Liver (tissue), 9 donors: ENCODE data around the gene EEIG1. TPM values are rescaled to one million over a fixed set of nuclear protein-coding genes. Genes with fewer than 3 reads are reported as not detected.

ENCODE experiments used
- DNase-seq: peaks from one replicate; pipeline ENCODE4 v3.0.0-alpha.2; 2017; ENCODE audit warnings: low spot score
- H3K27ac ChIP-seq, 2 donors: one replicate each; pipeline ENCODE4 v1.7.0; 2013; ENCODE audit warnings: inconsistent platforms in 2 of 2, low read length in 2 of 2, control low read depth in 1 of 2, low read depth in 1 of 2, mild to moderate bottlenecking in 1 of 2
- H3K27me3 ChIP-seq, 4 donors: one replicate each; pipeline versions ENCODE4 v1.6.1 to v1.7.0; 2013; ENCODE audit warnings: low read length in 3 of 4, inconsistent platforms in 1 of 4, mild to moderate bottlenecking in 1 of 4, moderate library complexity in 1 of 4; ENCODE audit not compliant: control insufficient read depth in 4 of 4, insufficient read depth in 4 of 4
- H3K36me3 ChIP-seq, 4 donors: one replicate each; pipeline versions ENCODE4 v1.6.1 to v1.7.0; 2013; ENCODE audit warnings: low read length in 3 of 4, mild to moderate bottlenecking in 3 of 4, low read depth in 1 of 4, moderate library complexity in 1 of 4; ENCODE audit not compliant: control insufficient read depth in 4 of 4, insufficient read depth in 3 of 4
- H3K4me1 ChIP-seq, 4 donors: one replicate each; pipeline versions ENCODE4 v1.6.1 to v1.7.0; 2013; ENCODE audit warnings: low read length in 3 of 4, mild to moderate bottlenecking in 3 of 4, moderate library complexity in 1 of 4; ENCODE audit not compliant: control insufficient read depth in 4 of 4, insufficient read depth in 4 of 4
- H3K4me3 ChIP-seq, 3 donors: one replicate each; pipeline versions ENCODE4 v1.6.1 to v1.7.0; 2013; ENCODE audit warnings: low read length in 3 of 3, control low read depth in 1 of 3, low read depth in 1 of 3, mild to moderate bottlenecking in 1 of 3
- H3K9ac ChIP-seq, 2 donors: one replicate each; pipeline ENCODE4 v1.7.0; 2013; ENCODE audit warnings: low read length in 2 of 2, mild to moderate bottlenecking in 2 of 2, moderate library complexity in 2 of 2, control low read depth in 1 of 2, low read depth in 1 of 2
- H3K9me3 ChIP-seq, 4 donors: one replicate each; pipeline versions ENCODE4 v1.6.1 to v1.7.0; 2013; ENCODE audit warnings: low read length in 3 of 4; ENCODE audit not compliant: control insufficient read depth in 4 of 4
- FOXA1 ChIP-seq: IDR thresholded peaks from 2 replicates; pipeline ENCODE4 v1.6.1; 2016; ENCODE audit warnings: antibody characterized with exemption
- FOXA2 ChIP-seq: IDR thresholded peaks from 2 replicates; pipeline ENCODE4 v1.6.1; 2016; ENCODE audit warnings: antibody characterized with exemption
- HNF4G ChIP-seq: IDR thresholded peaks from 2 replicates; pipeline ENCODE4 v1.6.1; 2016; ENCODE audit warnings: antibody characterized with exemption
- JUND ChIP-seq, 2 donors: IDR thresholded peaks; 2 replicates each; pipeline ENCODE4 v1.6.1; 2016; ENCODE audit warnings: antibody characterized with exemption in 2 of 2
- TAF1 ChIP-seq: conservative IDR thresholded peaks from 2 replicates; pipeline ENCODE4 v1.6.1; 2016; ENCODE audit warnings: antibody characterized with exemption, mild to moderate bottlenecking
- YY1 ChIP-seq: IDR thresholded peaks from 2 replicates; pipeline ENCODE4 v1.6.1; 2016; ENCODE audit warnings: antibody characterized with exemption, mild to moderate bottlenecking
- WGBS: extraction: QIAGEN DNeasy Blood & Tissue Kit; methylation state at CpG from one replicate; pipeline ENCODE4 v1.1.7; 2013; 5-methylcytosine and 5-hydroxymethylcytosine counted together
- polyA plus RNA-seq, 2 donors: library from polyadenylated mRNA; stranded (reverse) in 1 of 2; unstranded in 1 of 2; fragments of 200-250 nt in 1 of 2; fragments of >200 nt in 1 of 2; fragmentation: Nextera tagmentation in 1 of 2; extraction: Ambion mirVana in 1 of 2; gene quantifications; one replicate each; pipeline versions ENCODE4 v1.2.1 to v1.2.3, GENCODE V29; 2013 to 2015
- total RNA-seq, 2 donors: library from RNA; depleted of rRNA; stranded (reverse); fragments of >200 nt; gene quantifications; one replicate each; pipeline ENCODE4 v1.2.3, GENCODE V29; 2014
- TF ChIP-seq, protein P1 (sequence below): IDR thresholded peaks from 2 replicates; pipeline ENCODE4 v1.6.1; 2016; ENCODE audit warnings: antibody characterized with exemption
- TF ChIP-seq, protein P2 (sequence below): fragments of 150-350 bp; IDR thresholded peaks from 2 replicates; pipeline ENCODE4 v1.5.1; 2017; ENCODE audit warnings: improper control_type of control experiment, low read depth, low read length; ENCODE audit not compliant: missing input control
- TF ChIP-seq, protein P3 (sequence below): IDR thresholded peaks from 2 replicates; pipeline ENCODE4 v1.6.1; 2016; ENCODE audit warnings: antibody characterized with exemption, mild to moderate bottlenecking
- TF ChIP-seq, protein P4 (sequence below): IDR thresholded peaks from 2 replicates; pipeline ENCODE4 v1.6.1; 2016; ENCODE audit warnings: antibody characterized with exemption
- donor health status: healthy.
- donor health status: healthy.
- donor health status: healthy.
- donor health status: healthy.
- donor health status: healthy.

EEIG1 gene
- total and polyA plus RNA-seq, 4 donors = 4.9 to 14.3 (median 8.9) TPM

DNA sequence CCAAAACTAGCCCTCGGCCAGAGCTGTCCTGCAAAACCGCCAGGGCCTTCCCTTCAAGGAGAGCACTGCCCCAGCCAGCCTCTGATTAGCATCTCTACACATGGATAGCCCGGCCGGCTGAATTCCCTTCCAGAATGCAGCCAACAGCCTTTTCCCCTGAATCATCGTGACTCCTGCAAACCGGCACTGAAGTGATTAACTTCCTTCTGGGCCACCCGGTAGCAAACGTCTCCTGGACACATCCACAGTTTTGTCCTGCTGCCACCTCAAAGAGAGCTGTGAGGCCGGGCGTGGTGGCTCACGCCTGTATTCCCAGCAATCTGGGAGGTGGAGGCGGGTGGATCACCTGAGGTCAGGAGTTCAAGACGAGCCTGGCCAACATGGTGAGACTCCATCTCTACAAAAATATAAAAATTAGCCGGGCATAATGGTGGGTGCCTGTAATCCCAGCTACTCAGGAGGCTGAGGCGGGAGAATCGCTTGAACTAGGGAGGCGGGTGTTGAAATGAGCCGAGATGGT is 21.1 kb upstream of the EEIG1 start:
- H3K4me3 ChIP-seq = no peak overlapping the region
- H3K27ac ChIP-seq = peak overlapping the region in 1 of 2 donors; percentile 25
- TF ChIP-seq FOXA2 (no peak), FOXA1 (no peak), TAF1 (no peak), HNF4G (no peak), JUND (IDR thresholded peaks at IDR 0.05) (no peak), YY1 (no peak)
- TF ChIP-seq, protein P1, sequence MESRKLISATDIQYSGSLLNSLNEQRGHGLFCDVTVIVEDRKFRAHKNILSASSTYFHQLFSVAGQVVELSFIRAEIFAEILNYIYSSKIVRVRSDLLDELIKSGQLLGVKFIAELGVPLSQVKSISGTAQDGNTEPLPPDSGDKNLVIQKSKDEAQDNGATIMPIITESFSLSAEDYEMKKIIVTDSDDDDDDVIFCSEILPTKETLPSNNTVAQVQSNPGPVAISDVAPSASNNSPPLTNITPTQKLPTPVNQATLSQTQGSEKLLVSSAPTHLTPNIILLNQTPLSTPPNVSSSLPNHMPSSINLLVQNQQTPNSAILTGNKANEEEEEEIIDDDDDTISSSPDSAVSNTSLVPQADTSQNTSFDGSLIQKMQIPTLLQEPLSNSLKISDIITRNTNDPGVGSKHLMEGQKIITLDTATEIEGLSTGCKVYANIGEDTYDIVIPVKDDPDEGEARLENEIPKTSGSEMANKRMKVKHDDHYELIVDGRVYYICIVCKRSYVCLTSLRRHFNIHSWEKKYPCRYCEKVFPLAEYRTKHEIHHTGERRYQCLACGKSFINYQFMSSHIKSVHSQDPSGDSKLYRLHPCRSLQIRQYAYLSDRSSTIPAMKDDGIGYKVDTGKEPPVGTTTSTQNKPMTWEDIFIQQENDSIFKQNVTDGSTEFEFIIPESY = no peak
- TF ChIP-seq, protein P2, sequence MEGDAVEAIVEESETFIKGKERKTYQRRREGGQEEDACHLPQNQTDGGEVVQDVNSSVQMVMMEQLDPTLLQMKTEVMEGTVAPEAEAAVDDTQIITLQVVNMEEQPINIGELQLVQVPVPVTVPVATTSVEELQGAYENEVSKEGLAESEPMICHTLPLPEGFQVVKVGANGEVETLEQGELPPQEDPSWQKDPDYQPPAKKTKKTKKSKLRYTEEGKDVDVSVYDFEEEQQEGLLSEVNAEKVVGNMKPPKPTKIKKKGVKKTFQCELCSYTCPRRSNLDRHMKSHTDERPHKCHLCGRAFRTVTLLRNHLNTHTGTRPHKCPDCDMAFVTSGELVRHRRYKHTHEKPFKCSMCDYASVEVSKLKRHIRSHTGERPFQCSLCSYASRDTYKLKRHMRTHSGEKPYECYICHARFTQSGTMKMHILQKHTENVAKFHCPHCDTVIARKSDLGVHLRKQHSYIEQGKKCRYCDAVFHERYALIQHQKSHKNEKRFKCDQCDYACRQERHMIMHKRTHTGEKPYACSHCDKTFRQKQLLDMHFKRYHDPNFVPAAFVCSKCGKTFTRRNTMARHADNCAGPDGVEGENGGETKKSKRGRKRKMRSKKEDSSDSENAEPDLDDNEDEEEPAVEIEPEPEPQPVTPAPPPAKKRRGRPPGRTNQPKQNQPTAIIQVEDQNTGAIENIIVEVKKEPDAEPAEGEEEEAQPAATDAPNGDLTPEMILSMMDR = no peak
- TF ChIP-seq, protein P3, sequence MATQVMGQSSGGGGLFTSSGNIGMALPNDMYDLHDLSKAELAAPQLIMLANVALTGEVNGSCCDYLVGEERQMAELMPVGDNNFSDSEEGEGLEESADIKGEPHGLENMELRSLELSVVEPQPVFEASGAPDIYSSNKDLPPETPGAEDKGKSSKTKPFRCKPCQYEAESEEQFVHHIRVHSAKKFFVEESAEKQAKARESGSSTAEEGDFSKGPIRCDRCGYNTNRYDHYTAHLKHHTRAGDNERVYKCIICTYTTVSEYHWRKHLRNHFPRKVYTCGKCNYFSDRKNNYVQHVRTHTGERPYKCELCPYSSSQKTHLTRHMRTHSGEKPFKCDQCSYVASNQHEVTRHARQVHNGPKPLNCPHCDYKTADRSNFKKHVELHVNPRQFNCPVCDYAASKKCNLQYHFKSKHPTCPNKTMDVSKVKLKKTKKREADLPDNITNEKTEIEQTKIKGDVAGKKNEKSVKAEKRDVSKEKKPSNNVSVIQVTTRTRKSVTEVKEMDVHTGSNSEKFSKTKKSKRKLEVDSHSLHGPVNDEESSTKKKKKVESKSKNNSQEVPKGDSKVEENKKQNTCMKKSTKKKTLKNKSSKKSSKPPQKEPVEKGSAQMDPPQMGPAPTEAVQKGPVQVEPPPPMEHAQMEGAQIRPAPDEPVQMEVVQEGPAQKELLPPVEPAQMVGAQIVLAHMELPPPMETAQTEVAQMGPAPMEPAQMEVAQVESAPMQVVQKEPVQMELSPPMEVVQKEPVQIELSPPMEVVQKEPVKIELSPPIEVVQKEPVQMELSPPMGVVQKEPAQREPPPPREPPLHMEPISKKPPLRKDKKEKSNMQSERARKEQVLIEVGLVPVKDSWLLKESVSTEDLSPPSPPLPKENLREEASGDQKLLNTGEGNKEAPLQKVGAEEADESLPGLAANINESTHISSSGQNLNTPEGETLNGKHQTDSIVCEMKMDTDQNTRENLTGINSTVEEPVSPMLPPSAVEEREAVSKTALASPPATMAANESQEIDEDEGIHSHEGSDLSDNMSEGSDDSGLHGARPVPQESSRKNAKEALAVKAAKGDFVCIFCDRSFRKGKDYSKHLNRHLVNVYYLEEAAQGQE = no peak
- peaks cover 3 to 9% (median 5%) of the 10 kb centered on the region in 4 donors for H3K4me1 ChIP-seq
- H3K9ac ChIP-seq = no peak overlapping the region
- no peaks in the 10 kb centered on the region for H3K27me3 ChIP-seq
- 75% methylated on average over 18 of the region's 18 CpGs for WGBS
- H3K9me3 ChIP-seq = no peaks in the 10 kb centered on the region
- DNase-seq = no peak
- no peaks in the 10 kb centered on the region for H3K36me3 ChIP-seq

DNA sequence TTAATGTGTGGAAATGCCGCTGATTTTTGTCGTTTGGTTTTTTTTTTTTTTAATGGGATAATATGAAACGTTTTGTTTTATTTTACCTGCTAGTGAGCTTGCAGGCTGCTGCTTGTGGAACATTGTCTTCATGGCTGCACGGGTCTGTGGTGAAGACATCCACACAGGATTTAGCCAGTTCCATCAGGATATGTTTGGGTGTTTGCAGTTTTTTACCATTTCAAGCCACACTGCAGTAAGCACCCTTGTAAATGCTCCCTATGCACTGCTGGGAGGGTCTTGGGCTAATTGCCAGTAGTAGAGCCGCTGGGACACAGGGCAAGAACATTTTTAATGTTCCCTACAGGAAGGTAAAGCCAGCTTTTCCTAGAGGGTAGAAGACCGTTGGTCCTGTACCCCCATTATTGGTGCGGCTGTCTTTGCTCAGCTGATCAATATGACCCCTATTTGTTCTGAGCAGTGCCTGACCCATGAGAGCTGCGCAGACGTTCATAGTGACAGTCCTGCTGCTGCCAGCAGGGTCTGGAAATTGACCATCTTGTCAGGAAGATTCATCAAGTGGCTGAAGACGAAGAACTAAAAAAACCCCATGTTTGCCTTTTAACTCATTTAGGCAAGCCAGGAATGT is 20.5 kb upstream of the EEIG1 start:
- TF ChIP-seq, protein P4, sequence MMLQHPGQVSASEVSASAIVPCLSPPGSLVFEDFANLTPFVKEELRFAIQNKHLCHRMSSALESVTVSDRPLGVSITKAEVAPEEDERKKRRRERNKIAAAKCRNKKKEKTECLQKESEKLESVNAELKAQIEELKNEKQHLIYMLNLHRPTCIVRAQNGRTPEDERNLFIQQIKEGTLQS = no peak
- no peak for TF ChIP-seq FOXA2
- H3K27ac ChIP-seq = peak overlapping the region in 1 of 2 donors; percentile 25

More for the DNA sequence above, 20.5 kb upstream of the EEIG1 start:
- H3K27me3 ChIP-seq = no peaks in the 10 kb centered on the region
- no peaks in the 10 kb centered on the region for H3K9me3 ChIP-seq
- no peak overlapping the region for H3K9ac ChIP-seq
- H3K4me1 ChIP-seq = peaks cover 3 to 9% (median 5%) of the 10 kb centered on the region in 4 donors
- H3K4me3 ChIP-seq = no peak overlapping the region
- no peaks in the 10 kb centered on the region for H3K36me3 ChIP-seq
- 78% methylated on average over 10 of the region's 10 CpGs for WGBS
- no peak for DNase-seq
